Stimulated activated CD4-positive, alpha-beta T cell treated with anti-CD3 and anti-CD28 coated beads, Interleukin-1b, Interleukin-23, amount 100 ng/mL, for 24 hours (primary cell): ENCODE results near the gene ZNF362.

Experiments
- DNase-seq, 4 experiments: peaks; one replicate each; pipeline ENCODE4 v3.0.0-alpha.2; 2020; ENCODE audit warnings: low read depth in 4 of 4, low spot score in 1 of 4

ZNF362 gene

DNA sequence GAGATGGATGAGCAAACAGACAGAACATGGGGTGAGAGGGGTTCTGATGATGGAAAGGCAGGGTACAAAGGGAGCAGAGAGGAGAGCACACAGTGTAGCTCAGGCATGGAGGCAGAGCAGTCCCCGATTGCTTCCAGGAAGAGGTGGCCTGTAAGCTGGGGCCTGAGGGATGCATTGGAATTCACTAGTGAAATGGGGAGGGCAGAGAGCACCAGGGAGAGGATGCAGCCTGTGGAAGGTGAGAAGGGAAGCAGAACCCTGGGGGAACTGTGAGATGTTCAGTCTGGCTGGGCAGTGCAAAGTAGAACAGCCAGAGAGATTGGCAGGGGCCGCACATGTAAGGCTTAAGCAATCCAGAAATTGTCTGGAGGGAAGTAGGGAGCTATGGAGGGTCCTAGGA is 12.2 kb downstream of the ZNF362 start:
- no peak for DNase-seq

DNA sequence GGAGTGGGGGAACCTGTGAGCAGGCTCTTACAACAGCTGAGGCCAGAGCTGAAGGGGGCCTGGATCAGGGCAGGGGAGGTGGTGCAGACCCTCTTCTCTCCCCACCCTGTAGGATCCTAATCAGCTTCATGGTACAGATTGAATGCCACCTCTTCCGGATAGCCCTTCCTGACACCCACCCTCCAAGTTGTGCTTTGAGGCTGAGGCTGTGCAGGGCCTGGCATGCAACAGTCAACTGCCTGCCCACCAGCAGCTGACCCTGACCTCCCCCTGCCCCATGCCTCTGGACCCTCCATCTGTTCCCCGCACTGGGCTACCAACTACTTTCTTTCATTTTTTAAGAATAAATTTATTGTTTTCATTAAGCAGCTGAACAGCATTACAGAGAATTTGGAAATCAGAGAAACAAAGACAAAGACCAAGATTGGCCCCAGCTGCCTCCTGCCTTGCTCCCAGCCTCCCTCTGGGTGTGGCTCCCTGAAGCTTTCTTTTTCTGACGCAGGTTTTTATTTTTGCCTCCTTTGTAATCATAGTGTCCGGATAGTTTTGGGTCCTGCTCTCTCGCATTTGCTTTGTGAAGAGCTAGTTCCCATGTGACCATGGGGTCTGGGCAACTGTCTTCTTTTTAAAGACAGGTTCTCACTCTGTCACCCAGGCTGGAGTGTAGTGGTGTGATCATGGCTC is 12.8 kb downstream of the ZNF362 start:
- no peak for DNase-seq

DNA sequence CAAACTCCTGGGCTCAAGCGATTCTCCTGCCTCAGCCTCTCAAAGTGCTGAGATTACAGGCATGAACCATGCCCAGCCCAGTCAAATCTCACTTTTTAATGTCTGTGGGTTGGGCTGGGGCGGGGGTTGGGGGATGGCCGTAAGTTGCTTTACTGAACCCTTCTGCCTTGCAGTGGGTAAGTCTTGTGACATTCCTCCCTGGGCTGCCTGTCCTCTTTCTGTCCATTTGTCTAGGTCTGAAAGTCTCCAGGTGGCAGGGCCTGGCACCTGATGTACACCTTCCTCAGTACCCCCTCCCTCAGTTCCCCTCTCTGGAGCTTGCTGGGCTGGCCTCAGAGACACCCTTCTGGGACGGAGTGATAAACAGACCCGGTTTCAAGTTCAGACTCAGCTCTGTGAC is 13.3 kb downstream of the ZNF362 start:
- no peak for DNase-seq

DNA sequence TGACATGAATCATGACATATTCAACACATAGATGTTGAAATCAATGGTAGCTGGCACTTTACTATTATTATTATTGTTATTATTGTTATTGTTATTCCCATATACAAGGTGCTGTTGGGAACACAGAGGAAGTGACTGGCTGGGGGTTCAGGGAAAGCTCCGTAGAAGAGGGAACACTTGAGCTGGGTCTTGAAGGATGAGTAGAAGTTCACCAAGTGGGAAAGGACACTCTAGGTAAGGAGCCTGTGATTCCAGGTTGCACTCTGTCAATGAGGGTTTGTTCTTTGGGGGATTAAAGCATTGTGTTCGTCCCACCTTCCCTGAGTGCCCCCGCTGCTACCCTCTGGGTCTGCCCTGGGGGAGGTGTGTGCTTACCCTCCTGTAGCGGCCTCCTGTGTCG is 14.1 kb downstream of the ZNF362 start:
- no peak for DNase-seq

DNA sequence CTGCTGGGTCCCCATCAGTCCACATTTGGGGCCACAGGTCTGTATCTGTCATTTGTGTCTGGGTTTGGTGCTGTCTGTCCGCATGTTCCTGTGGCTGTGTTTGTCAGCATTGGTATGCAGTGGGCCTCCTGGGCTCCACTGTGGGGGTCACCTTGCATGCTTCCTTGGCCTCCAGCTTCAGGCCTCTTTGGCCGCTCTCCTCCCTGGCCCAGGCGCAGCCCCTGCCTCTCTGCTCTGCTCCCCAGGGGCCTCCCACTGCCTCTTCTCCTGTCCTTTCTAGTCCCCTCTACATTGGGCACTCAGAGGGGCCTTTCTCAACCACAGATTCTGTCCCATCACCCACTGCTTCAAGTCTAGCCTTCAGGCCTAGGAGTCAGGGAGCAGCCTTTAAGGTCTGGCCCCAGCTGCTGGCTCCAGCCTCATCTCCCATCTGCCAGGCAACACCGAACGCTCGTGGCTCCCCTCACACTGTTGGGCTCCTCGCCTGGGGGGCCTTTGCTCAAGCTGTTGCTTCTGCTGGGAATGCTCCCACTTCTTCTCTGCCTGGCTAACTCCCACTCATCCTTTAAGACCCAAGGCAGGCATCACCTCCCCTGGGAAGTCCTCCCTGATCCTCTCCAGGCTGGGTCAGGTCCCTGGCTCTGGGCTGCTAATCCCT is 14.6 kb downstream of the ZNF362 start:
- DNase-seq, result no peak

DNA sequence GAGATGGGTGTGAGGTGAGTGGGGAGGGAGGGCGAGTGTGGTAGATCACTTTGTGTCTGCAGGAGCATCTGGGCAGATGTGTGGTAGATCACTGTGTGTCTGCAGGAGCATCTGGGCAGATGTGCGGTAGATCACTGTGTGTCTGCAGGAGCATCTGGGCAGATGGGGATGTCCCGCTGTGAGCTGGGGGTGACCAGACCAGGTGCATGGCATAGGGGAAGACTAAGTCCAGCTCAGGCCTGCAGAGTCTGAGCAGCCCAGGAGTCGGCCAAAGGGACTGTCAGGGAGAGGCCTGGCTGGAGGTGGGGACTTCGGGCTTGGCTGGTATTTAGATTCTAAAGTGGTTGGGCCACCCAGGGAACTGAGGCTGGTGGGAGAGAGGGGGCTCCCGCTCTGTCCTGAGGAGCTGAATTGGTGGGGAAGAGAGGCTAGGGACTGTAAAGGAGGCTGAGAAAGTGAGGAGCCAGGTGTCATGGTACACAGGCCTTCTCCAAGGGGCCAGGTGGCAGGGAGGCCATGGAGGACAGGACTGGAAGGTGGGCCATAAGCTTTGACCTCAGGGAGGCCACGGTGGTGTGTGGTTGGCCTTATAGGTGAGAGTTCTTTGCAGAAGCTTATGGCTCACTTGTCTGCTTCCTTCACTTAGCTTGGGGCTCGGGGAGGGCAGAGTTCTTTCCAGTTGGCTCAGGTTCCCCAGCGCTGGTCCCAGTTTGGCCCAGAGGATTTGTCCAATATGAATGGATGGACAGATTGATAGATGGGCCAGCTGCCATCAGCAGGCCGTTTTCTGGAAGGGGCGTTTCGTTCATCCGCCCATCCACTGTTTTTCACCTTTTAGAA is 15.6 kb downstream of the ZNF362 start:
- no peak for DNase-seq

DNA sequence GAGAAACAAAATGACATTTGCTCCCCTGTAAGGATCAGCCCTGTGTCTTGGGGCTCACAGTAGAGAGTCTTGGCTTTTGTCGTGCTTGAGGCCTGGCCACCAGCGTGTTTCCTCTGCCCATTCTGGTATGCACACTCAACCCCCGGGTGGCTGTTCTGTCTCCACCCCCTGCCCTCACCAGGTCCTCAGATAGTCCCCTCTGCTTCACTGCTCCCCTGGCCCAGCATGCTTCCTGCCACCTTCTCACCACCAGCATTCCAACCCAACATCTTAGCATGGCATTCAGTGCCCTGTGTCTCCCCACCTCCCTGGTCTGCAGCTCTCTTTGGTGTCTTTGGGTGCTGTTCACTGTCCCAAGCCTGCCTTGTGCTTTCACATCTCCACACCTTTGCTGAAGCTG is 16.2 kb downstream of the ZNF362 start:
- DNase-seq, result no peak

DNA sequence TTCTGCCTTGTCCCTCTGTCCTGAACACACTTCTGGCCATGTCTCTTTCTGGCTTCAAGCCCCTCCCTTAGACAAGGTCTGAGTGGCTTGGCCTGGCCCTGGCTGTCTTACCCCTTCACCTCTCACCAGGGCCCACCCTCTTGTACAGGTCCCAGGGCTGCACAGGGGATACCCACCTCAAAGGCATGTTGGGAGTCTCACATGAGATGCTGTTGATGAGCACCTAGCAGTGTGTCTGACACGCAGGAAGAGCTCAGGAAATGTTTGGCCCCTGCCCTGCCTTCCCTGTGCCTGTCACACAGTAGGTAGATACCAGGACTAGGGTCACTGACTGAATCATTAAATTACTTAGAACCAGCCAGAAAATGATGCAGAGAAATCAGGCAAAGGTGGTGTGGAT is 16.6 kb downstream of the ZNF362 start:
- no peak for DNase-seq

DNA sequence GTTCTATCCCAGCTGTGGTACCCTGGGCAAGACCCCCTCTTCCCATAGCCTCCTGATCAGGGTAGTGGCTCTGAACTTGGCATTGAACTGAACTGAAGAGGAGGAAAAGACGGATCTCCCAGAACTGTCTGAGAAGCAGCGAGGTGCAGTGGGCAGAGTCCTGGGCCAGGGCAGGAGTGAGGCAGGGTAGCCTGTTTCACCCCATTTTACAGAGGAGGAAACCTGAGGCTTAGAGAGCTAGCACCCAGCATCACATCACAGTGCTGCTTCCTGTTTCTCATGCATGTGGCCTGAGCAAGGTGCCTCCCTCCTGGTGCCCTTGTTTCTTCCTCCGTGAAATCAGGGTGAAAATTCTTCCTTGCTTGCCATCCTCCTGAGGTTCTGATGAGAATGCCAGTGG is 17.1 kb downstream of the ZNF362 start:
- DNase-seq, result no peak

DNA sequence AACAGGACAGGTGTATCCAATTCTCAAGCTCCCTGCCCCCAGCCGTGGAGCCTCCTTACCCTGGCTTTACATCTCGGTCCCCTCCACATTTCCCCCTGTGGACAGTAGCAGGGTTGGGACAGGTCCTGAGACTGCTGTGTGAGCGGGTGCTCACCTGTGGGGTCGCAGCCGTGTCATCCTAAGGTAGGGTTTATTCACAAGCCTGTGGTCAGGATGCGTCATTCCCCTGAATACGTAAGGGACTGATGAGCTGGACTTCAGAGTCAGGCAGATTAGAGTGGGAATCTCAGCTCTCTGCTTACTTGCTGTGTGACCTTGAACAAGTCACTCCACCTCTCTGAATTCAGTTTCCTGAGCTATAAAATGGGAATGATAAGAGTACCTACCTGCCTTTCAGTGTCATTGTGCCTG is 17.7 kb downstream of the ZNF362 start:
- no peak for DNase-seq

DNA sequence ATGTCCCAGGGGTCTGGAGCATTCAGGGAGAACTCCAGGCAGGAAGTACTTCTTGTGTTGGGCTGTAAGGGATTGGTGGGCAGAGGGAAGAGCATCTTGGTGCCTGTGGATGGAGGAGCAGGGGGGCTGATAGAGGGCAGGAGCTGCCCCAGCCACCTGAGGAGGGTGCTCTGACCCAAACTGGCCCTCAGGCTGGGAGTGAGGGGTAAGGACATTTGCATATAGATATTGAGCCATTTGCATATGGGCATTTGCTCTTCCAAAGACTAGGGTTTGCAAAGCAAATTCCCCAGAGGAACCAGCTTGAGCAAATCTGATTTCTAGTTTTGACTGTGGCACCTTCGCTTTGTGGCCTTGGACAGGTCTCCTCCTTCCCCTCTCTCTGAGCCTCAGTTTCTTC is 18.2 kb downstream of the ZNF362 start:
- no peak for DNase-seq

DNA sequence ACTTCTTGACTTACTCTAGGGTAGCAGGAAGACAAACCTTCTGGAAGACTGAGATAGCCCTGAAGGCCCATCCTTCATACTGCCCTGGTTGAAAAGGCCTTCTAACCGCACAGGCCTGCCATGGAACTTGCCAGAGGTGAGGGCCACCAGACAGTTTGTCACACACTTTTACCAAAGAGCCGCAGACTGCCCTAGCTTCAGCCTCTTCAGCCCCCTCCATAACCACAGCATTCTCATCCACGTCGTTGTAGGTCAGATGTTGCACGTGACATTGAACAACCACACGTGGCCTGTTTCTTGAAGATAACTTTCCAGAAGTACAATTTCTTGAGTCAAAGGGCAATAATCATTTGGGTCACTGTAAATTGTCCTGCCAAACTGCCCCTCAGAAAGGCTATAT is 18.9 kb downstream of the ZNF362 start:
- no peak for DNase-seq

DNA sequence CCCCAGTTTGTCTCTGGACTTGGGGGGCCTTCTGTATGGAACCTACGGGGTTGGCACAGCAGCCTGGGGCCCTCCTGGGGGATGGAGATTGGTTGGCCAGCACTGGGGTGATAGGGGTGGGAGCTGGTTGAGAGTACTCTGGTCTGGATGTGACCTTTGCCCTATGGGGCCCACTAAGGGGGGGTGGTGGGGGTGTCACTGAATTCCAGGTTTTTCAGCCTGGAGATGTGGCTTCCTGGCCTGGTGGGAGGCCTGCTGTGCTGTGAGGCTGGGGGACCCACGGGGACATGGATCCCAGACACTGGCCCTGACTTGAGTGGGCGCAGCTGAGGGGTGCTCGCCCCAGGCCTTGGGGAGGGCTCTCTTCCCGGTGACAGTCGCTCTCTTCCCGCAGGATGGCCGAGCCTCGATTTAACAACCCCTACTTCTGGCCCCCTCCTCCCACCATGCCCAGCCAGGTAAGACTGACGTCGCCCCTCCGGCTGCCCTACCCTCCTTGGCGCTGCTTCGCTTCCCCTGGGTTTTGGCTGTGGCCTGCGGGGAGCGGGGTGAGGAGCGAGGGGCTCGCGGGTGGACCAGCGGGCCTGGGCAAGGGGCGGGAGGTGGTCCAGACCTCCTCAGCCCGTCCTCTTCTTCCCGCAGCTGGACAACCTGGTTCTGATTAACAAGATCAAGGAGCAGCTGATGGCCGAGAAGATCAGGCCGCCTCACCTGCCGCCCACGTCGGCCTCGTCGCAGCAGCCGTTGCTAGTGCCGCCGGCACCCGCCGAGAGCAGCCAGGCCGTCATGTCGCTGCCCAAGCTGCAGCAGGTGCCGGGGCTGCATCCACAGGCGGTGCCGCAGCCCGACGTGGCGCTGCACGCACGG is 19.6 kb downstream of the ZNF362 start:
- no peak for DNase-seq

DNA sequence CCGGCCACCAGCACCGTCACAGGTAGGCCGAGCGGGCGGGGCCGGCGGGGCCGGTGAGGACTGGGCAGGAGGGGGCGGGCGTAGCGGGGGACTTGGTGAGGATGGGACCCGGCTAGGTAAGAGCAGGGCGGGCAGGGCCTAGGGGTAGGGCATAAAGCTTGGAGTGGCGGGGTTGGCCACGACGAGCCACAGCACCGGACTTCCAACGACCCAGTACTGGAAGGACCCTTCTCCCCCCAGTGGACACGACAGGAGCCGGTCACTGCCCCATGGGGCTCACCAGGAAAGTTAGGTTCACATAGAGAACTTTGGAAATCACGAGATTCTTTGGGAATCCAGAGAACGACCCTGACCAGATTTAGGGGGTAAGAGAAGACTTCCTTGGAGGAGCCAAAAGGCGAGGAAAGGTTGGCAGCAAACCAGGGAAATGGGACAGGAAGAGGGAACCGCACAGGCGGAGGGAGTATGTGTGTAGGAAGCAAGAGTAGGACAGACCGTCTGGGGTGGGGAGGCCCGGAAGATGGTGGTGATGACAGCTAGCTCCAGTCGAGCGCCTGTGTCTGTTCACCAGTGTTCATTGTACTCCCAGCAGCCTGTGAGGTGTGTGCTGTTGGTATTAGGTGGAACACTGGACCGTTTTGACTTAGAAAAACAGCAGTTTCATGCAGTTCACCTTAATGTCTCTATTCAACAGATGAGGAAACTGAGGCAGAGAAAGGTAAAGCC is 20.4 kb downstream of the ZNF362 start:
- no peak for DNase-seq

DNA sequence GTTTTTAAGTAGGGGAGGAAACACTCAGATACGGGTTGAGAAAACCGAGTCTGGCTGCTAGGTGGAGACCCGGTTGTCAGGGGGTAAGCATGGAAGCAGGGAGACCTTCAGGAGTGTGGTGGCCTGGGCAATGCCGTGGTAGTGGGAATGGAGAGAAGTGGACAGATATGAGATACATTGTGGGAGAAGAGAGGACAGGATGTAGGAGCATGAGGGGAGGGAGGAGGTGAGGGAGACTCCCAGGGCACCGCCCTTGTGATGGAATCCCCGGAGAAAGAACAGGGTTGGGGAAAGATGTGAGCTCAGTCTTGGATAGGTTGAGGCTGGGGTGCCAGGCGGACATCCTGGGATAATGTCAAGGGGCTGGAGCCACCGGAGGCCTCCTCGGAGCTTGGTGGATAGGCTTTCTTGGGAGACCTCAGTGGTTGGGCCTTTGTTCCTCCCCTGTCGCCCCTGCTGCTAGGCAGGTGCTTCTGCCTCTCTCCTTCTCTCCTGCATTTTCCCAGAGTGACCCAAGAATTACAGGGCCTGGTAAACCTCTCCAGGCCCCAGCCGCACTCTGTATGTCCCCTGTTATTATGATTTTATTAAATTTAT is 21.3 kb downstream of the ZNF362 start:
- no peak for DNase-seq

DNA sequence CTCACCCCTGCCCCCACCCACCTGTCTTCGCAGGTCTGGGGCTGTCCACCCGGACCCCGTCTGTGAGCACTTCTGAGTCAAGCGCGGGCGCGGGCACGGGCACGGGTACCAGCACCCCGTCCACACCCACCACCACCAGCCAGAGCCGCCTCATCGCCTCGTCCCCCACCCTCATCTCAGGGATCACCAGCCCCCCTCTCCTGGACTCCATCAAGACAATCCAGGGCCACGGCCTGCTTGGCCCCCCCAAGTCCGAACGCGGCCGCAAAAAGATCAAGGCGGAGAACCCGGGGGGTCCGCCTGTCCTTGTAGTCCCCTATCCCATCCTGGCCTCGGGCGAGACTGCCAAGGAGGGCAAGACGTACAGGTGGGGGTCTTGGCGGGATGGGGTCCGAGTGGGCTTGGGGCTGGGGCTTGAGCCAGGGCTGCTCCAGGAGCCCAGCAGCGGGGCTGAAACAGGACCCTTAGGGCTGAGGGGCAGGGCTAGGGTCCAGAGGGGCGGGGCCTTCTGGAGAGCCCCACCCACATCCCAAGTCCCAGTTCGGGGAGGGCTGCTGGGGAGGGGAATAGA is 23.9 kb downstream of the ZNF362 start:
- no peak for DNase-seq

DNA sequence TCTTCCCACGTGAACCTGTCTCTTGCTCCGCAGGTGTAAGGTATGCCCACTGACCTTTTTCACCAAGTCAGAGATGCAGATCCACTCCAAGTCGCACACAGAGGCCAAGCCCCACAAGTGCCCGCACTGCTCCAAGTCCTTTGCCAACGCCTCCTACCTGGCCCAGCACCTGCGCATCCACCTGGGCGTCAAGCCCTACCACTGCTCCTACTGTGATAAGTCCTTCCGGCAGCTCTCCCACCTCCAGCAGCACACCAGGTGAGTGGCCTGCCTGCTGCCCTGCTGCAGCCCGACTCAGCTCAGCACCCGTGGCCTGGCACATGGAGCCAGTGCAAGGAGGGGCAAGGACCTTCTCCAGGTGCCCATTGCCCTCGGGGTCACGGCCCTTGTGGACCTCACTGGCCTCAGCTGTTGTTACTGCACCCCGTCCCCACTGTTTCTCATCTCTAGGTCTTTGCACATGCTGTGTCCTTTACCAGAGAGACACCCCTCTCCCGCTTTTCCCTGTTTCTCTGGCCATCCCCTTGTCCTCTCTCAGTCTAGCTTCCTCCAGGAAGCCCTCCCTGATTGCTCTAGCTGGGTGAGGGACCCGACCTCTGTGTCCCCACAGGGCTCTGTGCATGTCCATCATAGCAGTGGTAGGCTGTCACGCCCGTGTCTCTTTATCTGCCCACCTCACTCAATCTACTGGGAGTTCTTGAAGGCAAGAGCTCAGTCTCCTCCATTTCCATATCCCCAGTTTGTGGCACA is 25.4 kb downstream of the ZNF362 start:
- DNase-seq, result no peak

DNA sequence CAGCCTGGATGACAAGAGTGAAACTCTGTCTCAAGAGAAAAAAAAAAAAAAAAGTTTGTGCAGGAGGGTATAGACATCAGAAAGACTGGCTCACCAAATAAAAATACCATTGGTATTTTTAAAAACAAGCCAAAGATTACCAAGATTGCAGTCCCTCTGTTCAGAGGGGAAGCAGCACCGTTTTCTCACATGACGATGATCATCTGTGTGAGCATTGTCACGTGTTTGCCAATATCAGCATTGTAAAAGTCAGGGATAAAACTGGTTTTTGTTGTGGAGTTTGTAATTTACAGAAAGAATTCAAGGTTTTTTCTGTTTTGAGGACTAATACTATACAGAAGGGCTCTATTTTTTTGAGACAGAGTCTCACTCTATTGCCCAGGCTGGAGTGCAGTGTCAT is 26.5 kb downstream of the ZNF362 start:
- no peak for DNase-seq

DNA sequence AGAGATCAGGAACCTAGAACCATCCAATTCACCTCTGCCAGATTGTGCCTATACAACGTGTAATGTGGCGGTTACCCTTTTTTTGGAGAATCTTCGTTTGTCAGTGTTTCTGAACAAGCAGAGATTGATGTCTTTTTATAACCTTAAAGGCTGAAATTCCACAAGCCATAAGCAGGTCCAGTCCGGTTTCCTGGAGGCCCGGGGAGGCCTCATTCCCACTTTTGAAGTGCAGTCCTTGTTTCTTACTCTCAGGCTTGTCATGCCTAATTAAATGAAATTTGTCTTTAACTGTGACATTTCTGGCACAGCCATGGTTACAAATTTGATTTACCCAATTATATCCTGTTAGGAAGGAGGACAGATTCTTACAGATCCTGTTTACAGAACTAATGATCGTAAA is 27.8 kb downstream of the ZNF362 start:
- DNase-seq, result no peak
